ENCODE measurements around the gene C17orf50.

Gene C17orf50

DNA sequence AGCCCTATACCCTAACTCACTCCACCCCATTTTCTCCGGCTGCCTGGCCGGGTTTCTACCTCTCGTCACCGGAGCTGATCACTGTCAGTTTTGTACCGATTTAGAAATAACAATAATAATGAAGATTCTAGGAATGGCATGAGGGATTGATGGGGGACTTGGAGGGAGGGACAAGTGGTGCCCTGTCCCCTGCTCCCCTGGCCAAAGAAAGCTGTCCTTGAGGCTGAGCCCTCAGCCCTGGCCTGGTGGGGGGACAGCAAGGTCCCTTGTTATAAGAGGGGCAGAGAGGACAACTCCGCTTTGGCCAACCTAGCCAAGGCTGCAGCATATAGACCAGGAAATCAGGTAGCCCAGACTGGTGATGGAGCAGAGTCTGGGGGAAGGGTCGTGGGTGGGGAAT, 18.2 kb upstream of the C17orf50 start:
- Histone ChIP-seq H3K4me3 (ENCODE audit: insufficient read length, low read depth) (no peak overlapping the region), H3K36me3 (ENCODE audit: insufficient read depth, insufficient read length, low read length) (peaks cover 15% of the 10 kb centered on the region), H3K4me1 (ENCODE audit: insufficient read depth, insufficient read length) (peaks cover 2% of the 10 kb centered on the region), H3K27me3 (ENCODE audit: insufficient read depth, insufficient read length) (no peaks in the 10 kb centered on the region), H3K9ac (ENCODE audit: insufficient read length, low read depth) (no peak overlapping the region), H3K9me3 (ENCODE audit: insufficient read depth, low read length) (no peaks in the 10 kb centered on the region)
- no peak for DNase-seq (ENCODE audit: low read depth, low spot score)
- no peak for TF ChIP-seq YY1 (IDR thresholded peaks at IDR 0.05; ENCODE audit: insufficient read depth, insufficient read length)
- TF ChIP-seq SUZ12 (IDR thresholded peaks at IDR 0.05; ENCODE audit: extremely low read depth, insufficient read depth, insufficient read length), result no peak
- TF ChIP-seq ZNF274 (IDR thresholded peaks at IDR 0.05; ENCODE audit: low read depth, low read length), result no peak

DNA sequence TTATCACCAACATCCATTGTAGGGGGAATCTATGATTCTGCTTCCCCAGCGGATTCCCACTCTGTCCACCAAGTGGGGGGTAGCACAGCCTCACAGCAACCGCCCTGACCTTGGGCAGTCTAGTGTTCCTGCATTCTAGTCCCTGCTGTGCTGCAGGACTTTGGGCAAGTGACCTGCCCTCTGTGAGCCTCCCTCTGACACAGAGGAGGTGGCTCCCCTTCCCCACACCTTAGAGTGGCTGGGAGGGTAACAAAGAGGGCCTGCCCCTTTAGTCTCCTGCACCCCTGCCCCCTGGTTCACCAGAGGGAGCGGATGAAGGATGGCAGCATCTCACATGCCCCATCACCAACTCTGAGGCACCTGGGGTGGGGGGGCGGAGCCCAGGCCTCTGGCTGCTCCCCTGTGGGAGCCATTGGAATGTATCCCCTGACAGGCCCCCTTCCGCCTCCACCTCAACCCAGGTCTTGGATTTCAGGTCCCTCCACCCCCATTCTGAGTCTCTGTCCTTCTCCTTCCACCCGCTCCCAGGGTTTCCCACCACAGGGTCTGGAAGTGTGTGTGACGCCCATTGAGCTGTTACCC, 17.7 kb upstream of the C17orf50 start:
- no peak for TF ChIP-seq ZNF274 (IDR thresholded peaks at IDR 0.05; ENCODE audit: low read depth, low read length)
- TF ChIP-seq SUZ12 (IDR thresholded peaks at IDR 0.05; ENCODE audit: extremely low read depth, insufficient read depth, insufficient read length), result no peak
- TF ChIP-seq YY1 (IDR thresholded peaks at IDR 0.05; ENCODE audit: insufficient read depth, insufficient read length), result no peak
- no peak for DNase-seq (ENCODE audit: low read depth, low spot score)
- no peaks in the 10 kb centered on the region for H3K9me3 ChIP-seq (ENCODE audit: insufficient read depth, low read length)

GRCh38 chr17:35743626-35744328, 16.9 kb upstream of the C17orf50 start:
- Histone ChIP-seq H3K4me3 (ENCODE audit: insufficient read length, low read depth) (no peak overlapping the region), H3K4me1 (ENCODE audit: insufficient read depth, insufficient read length) (peaks cover 7% of the 10 kb centered on the region), H3K27me3 (ENCODE audit: insufficient read depth, insufficient read length) (no peaks in the 10 kb centered on the region), H3K9me3 (ENCODE audit: insufficient read depth, low read length) (no peaks in the 10 kb centered on the region), H3K9ac (ENCODE audit: insufficient read length, low read depth) (no peak overlapping the region), H3K36me3 (ENCODE audit: insufficient read depth, insufficient read length, low read length) (peaks cover 12% of the 10 kb centered on the region)
- TF ChIP-seq YY1 (IDR thresholded peaks at IDR 0.05; ENCODE audit: insufficient read depth, insufficient read length) (no peak), SUZ12 (IDR thresholded peaks at IDR 0.05; ENCODE audit: extremely low read depth, insufficient read depth, insufficient read length) (no peak), ZNF274 (IDR thresholded peaks at IDR 0.05; ENCODE audit: low read depth, low read length) (no peak)
- no peak for DNase-seq (ENCODE audit: low read depth, low spot score)

More for the DNA sequence above, 17.7 kb upstream of the C17orf50 start:
- H3K27me3 ChIP-seq (ENCODE audit: insufficient read depth, insufficient read length), result no peaks in the 10 kb centered on the region
- no peak overlapping the region for H3K9ac ChIP-seq (ENCODE audit: insufficient read length, low read depth)
- no peak overlapping the region for H3K4me3 ChIP-seq (ENCODE audit: insufficient read length, low read depth)
- H3K36me3 ChIP-seq (ENCODE audit: insufficient read depth, insufficient read length, low read length), result peaks cover 12% of the 10 kb centered on the region
- H3K4me1 ChIP-seq (ENCODE audit: insufficient read depth, insufficient read length), result peaks cover 5% of the 10 kb centered on the region

- TF ChIP-seq SUZ12 (IDR thresholded peaks at IDR 0.05; ENCODE audit: extremely low read depth, insufficient read depth, insufficient read length), result no peak
- no peak for TF ChIP-seq YY1 (IDR thresholded peaks at IDR 0.05; ENCODE audit: insufficient read depth, insufficient read length)
- TF ChIP-seq ZNF274 (IDR thresholded peaks at IDR 0.05; ENCODE audit: low read depth, low read length), result no peak
- H3K27me3 ChIP-seq (ENCODE audit: insufficient read depth, insufficient read length), result no peaks in the 10 kb centered on the region
- H3K4me3 ChIP-seq (ENCODE audit: insufficient read length, low read depth), result no peak overlapping the region
- peaks cover 7% of the 10 kb centered on the region for H3K36me3 ChIP-seq (ENCODE audit: insufficient read depth, insufficient read length, low read length)
- no peak overlapping the region for H3K9ac ChIP-seq (ENCODE audit: insufficient read length, low read depth)
- no peaks in the 10 kb centered on the region for H3K9me3 ChIP-seq (ENCODE audit: insufficient read depth, low read length)
- DNase-seq (ENCODE audit: low read depth, low spot score), result no peak
- H3K4me1 ChIP-seq (ENCODE audit: insufficient read depth, insufficient read length), result peaks cover 9% of the 10 kb centered on the region
These were observed 15.9 kb upstream of the C17orf50 start for GRCh38 chr17:35744830-35745229.

- TF ChIP-seq ZNF274 (IDR thresholded peaks at IDR 0.05; ENCODE audit: low read depth, low read length) (no peak), YY1 (IDR thresholded peaks at IDR 0.05; ENCODE audit: insufficient read depth, insufficient read length) (no peak)
- H3K9me3 ChIP-seq (ENCODE audit: insufficient read depth, low read length), result no peaks in the 10 kb centered on the region
- H3K27me3 ChIP-seq (ENCODE audit: insufficient read depth, insufficient read length), result no peaks in the 10 kb centered on the region
- peaks cover 3% of the 10 kb centered on the region for H3K36me3 ChIP-seq (ENCODE audit: insufficient read depth, insufficient read length, low read length)
- no peak overlapping the region for H3K4me3 ChIP-seq (ENCODE audit: insufficient read length, low read depth)
- H3K9ac ChIP-seq (ENCODE audit: insufficient read length, low read depth), result no peak overlapping the region
- DNase-seq (ENCODE audit: low read depth, low spot score), result no peak
- peaks cover 11% of the 10 kb centered on the region for H3K4me1 ChIP-seq (ENCODE audit: insufficient read depth, insufficient read length)
These were observed 15.4 kb upstream of the C17orf50 start for GRCh38 chr17:35745246-35745645.

GRCh38 chr17:35745749-35746320, 14.9 kb upstream of the C17orf50 start:
- Histone ChIP-seq H3K9me3 (ENCODE audit: insufficient read depth, low read length) (no peaks in the 10 kb centered on the region), H3K4me3 (ENCODE audit: insufficient read length, low read depth) (no peak overlapping the region), H3K36me3 (ENCODE audit: insufficient read depth, insufficient read length, low read length) (no peaks in the 10 kb centered on the region), H3K4me1 (ENCODE audit: insufficient read depth, insufficient read length) (peaks cover 14% of the 10 kb centered on the region), H3K9ac (ENCODE audit: insufficient read length, low read depth) (no peak overlapping the region), H3K27me3 (ENCODE audit: insufficient read depth, insufficient read length) (no peaks in the 10 kb centered on the region)
- no peak for TF ChIP-seq YY1 (IDR thresholded peaks at IDR 0.05; ENCODE audit: insufficient read depth, insufficient read length)
- no peak for TF ChIP-seq ZNF274 (IDR thresholded peaks at IDR 0.05; ENCODE audit: low read depth, low read length)
- no peak for DNase-seq (ENCODE audit: low read depth, low spot score)

DNA sequence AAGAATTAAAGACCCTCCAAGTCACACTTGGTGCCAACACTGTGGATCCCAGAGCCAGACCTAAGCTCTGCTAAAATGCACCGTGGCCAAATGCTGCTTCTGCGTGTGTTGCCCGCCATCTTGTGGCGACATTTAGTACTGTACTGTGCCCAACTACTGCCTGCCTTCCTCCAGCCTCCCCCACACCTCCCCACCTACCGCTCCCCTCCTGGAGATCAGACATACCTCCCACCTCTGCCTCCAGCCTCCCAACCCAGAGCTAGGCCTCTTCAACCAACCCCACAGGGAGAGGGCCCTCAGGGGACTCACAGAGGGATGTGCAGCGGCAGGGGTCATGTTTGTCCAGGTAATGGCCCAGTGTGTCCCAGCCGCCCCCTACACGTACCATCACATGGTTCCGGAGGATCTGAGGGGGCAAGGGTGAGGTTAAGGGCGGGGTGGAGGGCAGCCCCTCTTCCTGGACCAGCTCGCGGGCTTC, 13.1 kb upstream of the C17orf50 start:
- Histone ChIP-seq H3K27me3 (ENCODE audit: insufficient read depth, insufficient read length) (no peaks in the 10 kb centered on the region), H3K4me1 (ENCODE audit: insufficient read depth, insufficient read length) (peaks cover 14% of the 10 kb centered on the region), H3K9me3 (ENCODE audit: insufficient read depth, low read length) (no peaks in the 10 kb centered on the region), H3K4me3 (ENCODE audit: insufficient read length, low read depth) (no peak overlapping the region), H3K9ac (ENCODE audit: insufficient read length, low read depth) (no peak overlapping the region), H3K36me3 (ENCODE audit: insufficient read depth, insufficient read length, low read length) (no peaks in the 10 kb centered on the region)
- TF ChIP-seq ZNF274 (IDR thresholded peaks at IDR 0.05; ENCODE audit: low read depth, low read length) (no peak), YY1 (IDR thresholded peaks at IDR 0.05; ENCODE audit: insufficient read depth, insufficient read length) (no peak), SUZ12 (IDR thresholded peaks at IDR 0.05; ENCODE audit: extremely low read depth, insufficient read depth, insufficient read length) (no peak)
- peak; percentile 64 for DNase-seq (ENCODE audit: low read depth, low spot score)
